ENCODE results near the gene LASP1.

The LASP1 gene

DNA sequence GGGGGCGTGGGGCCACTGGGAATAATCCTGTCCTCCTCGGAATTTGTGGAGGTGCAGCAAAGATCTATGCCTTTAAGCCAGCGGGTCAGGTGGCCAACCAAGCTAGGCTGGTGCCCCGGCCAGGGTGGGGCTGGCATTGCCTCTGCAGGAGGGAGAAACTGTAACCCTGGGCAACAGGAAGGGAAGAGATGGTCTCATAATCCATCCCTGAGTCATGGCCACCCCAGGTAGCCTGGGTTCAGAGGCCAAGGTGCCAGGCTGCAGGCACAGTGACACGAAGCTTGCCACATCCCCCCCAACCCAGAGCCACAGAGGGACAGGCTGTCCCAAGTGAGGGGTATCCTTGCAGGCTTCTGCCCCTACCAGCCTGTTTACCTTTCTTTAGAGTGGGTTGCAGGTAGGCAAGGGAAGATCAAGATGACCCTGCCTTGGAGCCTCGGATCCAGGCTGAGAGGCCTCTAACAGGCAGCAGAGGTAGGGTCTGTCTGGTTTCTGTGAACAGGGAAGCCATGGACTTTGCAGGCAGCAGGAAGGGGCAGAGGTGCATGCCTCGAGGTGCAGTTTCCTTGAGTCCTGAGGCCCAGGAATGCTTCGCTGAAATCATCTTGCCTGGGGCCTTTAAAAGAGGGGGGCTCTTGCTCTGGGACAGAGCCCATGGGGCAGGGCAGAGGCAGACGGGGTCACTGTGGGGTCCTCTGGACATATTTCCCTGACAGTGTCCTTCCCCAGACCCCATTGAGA lies 4.0 kb downstream of the LASP1 start:
- H3K4me2 ChIP-seq (ENCODE audit: low read length): peak overlapping the region; percentile 11; the same call in 1 of the 2 replicates
- no peak overlapping the region; the same call in 1 of the 2 replicates for H3K9ac ChIP-seq (ENCODE audit: low read length)
- peaks cover 71% of the 10 kb centered on the region for H3K4me1 ChIP-seq (ENCODE audit: insufficient read depth, low read length, severe bottlenecking)
- no peak overlapping the region for H3K27ac ChIP-seq (ENCODE audit: low read depth, low read length, poor library complexity, severe bottlenecking)
- H3F3A ChIP-seq (ENCODE audit: insufficient read depth, low read length): no peaks in the 10 kb centered on the region
- peaks cover 12% of the 10 kb centered on the region for H3K36me3 ChIP-seq (ENCODE audit: insufficient read depth, low read length)
- no peaks in the 10 kb centered on the region for H3K9me3 ChIP-seq (ENCODE audit: low read length)
- H2AFZ ChIP-seq (ENCODE audit: low read length): no peak overlapping the region
- TF ChIP-seq EZH2 (IDR thresholded peaks at IDR 0.05; ENCODE audit: borderline replicate concordance, low read length): no peak
- TF ChIP-seq, protein P1, sequence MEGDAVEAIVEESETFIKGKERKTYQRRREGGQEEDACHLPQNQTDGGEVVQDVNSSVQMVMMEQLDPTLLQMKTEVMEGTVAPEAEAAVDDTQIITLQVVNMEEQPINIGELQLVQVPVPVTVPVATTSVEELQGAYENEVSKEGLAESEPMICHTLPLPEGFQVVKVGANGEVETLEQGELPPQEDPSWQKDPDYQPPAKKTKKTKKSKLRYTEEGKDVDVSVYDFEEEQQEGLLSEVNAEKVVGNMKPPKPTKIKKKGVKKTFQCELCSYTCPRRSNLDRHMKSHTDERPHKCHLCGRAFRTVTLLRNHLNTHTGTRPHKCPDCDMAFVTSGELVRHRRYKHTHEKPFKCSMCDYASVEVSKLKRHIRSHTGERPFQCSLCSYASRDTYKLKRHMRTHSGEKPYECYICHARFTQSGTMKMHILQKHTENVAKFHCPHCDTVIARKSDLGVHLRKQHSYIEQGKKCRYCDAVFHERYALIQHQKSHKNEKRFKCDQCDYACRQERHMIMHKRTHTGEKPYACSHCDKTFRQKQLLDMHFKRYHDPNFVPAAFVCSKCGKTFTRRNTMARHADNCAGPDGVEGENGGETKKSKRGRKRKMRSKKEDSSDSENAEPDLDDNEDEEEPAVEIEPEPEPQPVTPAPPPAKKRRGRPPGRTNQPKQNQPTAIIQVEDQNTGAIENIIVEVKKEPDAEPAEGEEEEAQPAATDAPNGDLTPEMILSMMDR (IDR thresholded peaks at IDR 0.05; ENCODE audit: low read length): no peak
- no peaks in the 10 kb centered on the region for H3K9me2 ChIP-seq (ENCODE audit: low read depth, low read length)
- H4K20me1 ChIP-seq (ENCODE audit: insufficient read depth, low read length): no peaks in the 10 kb centered on the region
- H3K27me3 ChIP-seq (ENCODE audit: insufficient read depth, low read length): no peaks in the 10 kb centered on the region
- peaks cover 45% of the 10 kb centered on the region for H3K79me2 ChIP-seq (ENCODE audit: insufficient read depth, low read length)
- H3K4me3 ChIP-seq (ENCODE audit: low read depth, low read length, poor library complexity, severe bottlenecking): no peak overlapping the region

DNA sequence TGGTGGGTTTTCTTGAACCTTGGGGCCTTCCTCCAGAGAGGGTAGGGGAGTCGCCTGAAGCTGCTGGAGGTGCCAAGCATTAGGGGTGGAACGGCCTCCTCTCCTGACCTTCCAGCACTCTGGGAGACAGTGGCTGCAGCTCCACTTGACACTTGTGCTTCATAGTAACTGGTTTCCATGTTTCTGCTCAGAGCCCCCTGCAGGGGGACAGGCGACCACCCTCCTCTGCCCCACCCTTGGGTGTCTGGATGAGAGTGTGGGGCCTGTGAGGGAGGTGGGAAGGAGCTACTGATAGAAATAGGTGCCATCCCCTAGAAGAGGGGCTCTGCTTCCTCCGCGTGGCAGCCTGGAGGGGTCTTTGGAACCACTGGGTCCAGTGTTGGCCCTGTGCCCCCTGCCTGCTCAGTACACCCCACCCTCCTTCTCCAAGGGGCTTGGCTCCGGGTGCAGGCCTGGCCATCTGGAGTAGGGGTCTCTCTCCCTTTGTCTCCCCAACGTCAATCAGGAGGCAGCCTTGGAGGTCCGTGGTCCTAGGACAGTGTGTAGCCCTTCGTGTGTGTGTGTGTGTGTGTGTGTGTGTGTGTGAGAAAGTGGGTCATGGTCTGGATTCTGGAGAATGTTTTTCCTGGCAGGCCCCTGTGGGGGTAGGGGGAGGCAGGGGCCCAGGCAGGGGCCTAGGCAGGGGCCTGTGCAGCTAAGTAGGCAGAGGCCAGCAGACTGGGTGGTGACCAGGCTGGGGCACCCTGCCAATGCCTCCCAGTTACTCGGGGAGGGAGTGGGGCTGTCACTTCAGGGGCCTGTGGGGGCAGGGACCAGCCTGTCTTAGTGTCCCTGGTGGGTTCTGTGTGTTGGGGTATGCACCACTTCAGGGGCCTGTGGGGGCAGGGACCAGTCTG lies 4.9 kb downstream of the LASP1 start:
- Histone ChIP-seq H3K27ac (ENCODE audit: low read depth, low read length, poor library complexity, severe bottlenecking) (peak overlapping the region; percentile 54), H3K4me1 (ENCODE audit: insufficient read depth, low read length, severe bottlenecking) (peaks cover 70% of the 10 kb centered on the region), H3F3A (ENCODE audit: insufficient read depth, low read length) (no peaks in the 10 kb centered on the region), H3K4me2 (ENCODE audit: low read length) (peak overlapping the region; percentile 11; the same call in 1 of the 2 replicates), H3K36me3 (ENCODE audit: insufficient read depth, low read length) (peaks cover 21% of the 10 kb centered on the region), H3K4me3 (ENCODE audit: low read depth, low read length, poor library complexity, severe bottlenecking) (no peak overlapping the region), H3K9me2 (ENCODE audit: low read depth, low read length) (no peaks in the 10 kb centered on the region), H2AFZ (ENCODE audit: low read length) (no peak overlapping the region), H3K27me3 (ENCODE audit: insufficient read depth, low read length) (no peaks in the 10 kb centered on the region), H3K79me2 (ENCODE audit: insufficient read depth, low read length) (peaks cover 45% of the 10 kb centered on the region), H4K20me1 (ENCODE audit: insufficient read depth, low read length) (no peaks in the 10 kb centered on the region), H3K9ac (ENCODE audit: low read length) (no peak overlapping the region; the same call in 1 of the 2 replicates), H3K9me3 (ENCODE audit: low read length) (no peaks in the 10 kb centered on the region)
- TF ChIP-seq, protein P1 (IDR thresholded peaks at IDR 0.05; ENCODE audit: low read length): no peak
- no peak for TF ChIP-seq EZH2 (IDR thresholded peaks at IDR 0.05; ENCODE audit: borderline replicate concordance, low read length)

- TF ChIP-seq, protein P1 (IDR thresholded peaks at IDR 0.05; ENCODE audit: low read length): no peak
- H3K4me1 ChIP-seq (ENCODE audit: insufficient read depth, low read length, severe bottlenecking): peaks cover 71% of the 10 kb centered on the region
- H3K4me3 ChIP-seq (ENCODE audit: low read depth, low read length, poor library complexity, severe bottlenecking): no peak overlapping the region
- no peaks in the 10 kb centered on the region for H3K27me3 ChIP-seq (ENCODE audit: insufficient read depth, low read length)
- no peaks in the 10 kb centered on the region for H4K20me1 ChIP-seq (ENCODE audit: insufficient read depth, low read length)
- H3K79me2 ChIP-seq (ENCODE audit: insufficient read depth, low read length): peaks cover 45% of the 10 kb centered on the region
- H3K36me3 ChIP-seq (ENCODE audit: insufficient read depth, low read length): peaks cover 25% of the 10 kb centered on the region
- no peak overlapping the region; the same call in 1 of the 2 replicates for H3K9ac ChIP-seq (ENCODE audit: low read length)
- H3K4me2 ChIP-seq (ENCODE audit: low read length): peak overlapping the region; percentile 11; the same call in 1 of the 2 replicates
- H3F3A ChIP-seq (ENCODE audit: insufficient read depth, low read length): no peaks in the 10 kb centered on the region; the same call in 1 of the 2 replicates
- no peaks in the 10 kb centered on the region for H3K9me3 ChIP-seq (ENCODE audit: low read length)
- no peaks in the 10 kb centered on the region for H3K9me2 ChIP-seq (ENCODE audit: low read depth, low read length)
- peak overlapping the region; percentile 54 for H3K27ac ChIP-seq (ENCODE audit: low read depth, low read length, poor library complexity, severe bottlenecking)
- H2AFZ ChIP-seq (ENCODE audit: low read length): no peak overlapping the region
Observed at GRCh38 chr17:38875477-38876075, 5.7 kb downstream of the LASP1 start.
